Measurements from ENCODE around the gene FAM120AOS. TPM values are rescaled to one million over a fixed set of nuclear protein-coding genes. Genes with fewer than 3 reads are reported as not detected.

FAM120AOS gene
- total RNA-seq, 1 experiment from 2014 or later = 50.5 TPM

GRCh38 chr9:93461821-93462220, 8.4 kb upstream of the FAM120AOS start:
- no peaks in the 10 kb centered on the region for H3K27me3 Mint-ChIP-seq (ENCODE audit: unreplicated experiment)
- no peak overlapping the region for H3K27ac Mint-ChIP-seq (ENCODE audit: unreplicated experiment)
- intact Hi-C loops (cut with micrococcal nuclease; ENCODE audit: unreplicated experiment) = no loop called here
- peaks cover 54% of the 10 kb centered on the region for H3K4me1 Mint-ChIP-seq (ENCODE audit: low read depth, unreplicated experiment)
- DNase-seq = no peak
- CTCF ChIA-PET = no interaction called here
- H3K9me3 Mint-ChIP-seq (ENCODE audit: low read depth, unreplicated experiment) = peaks cover 2% of the 10 kb centered on the region
- H3K4me3 Mint-ChIP-seq (ENCODE audit: low read depth, unreplicated experiment) = no peak overlapping the region
- no TSS peak for BruUV-seq (replicated peaks)
- TF ChIP-seq CTCF (IDR thresholded peaks at IDR 0.05; ENCODE audit: unreplicated experiment) = no peak
- peaks cover 11% of the 10 kb centered on the region for H3K36me3 Mint-ChIP-seq (ENCODE audit: insufficient read depth, unreplicated experiment)

GRCh38 chr9:93461414-93461743, 8.0 kb upstream of the FAM120AOS start:
- intact Hi-C loops (cut with micrococcal nuclease; ENCODE audit: unreplicated experiment) = no loop called here
- Mint-ChIP-seq H3K4me3 (ENCODE audit: low read depth, unreplicated experiment) (no peak overlapping the region), H3K4me1 (ENCODE audit: low read depth, unreplicated experiment) (peaks cover 56% of the 10 kb centered on the region), H3K36me3 (ENCODE audit: insufficient read depth, unreplicated experiment) (peaks cover 11% of the 10 kb centered on the region), H3K27ac (ENCODE audit: unreplicated experiment) (no peak overlapping the region), H3K9me3 (ENCODE audit: low read depth, unreplicated experiment) (peaks cover 2% of the 10 kb centered on the region), H3K27me3 (ENCODE audit: unreplicated experiment) (no peaks in the 10 kb centered on the region)
- BruUV-seq (replicated peaks) = no TSS peak
- TF ChIP-seq CTCF (IDR thresholded peaks at IDR 0.05; ENCODE audit: unreplicated experiment) = no peak
- CTCF ChIA-PET = no interaction called here
- DNase-seq = no peak

- Mint-ChIP-seq H3K36me3 (ENCODE audit: insufficient read depth, unreplicated experiment) (peaks cover 11% of the 10 kb centered on the region), H3K27me3 (ENCODE audit: unreplicated experiment) (no peaks in the 10 kb centered on the region), H3K27ac (ENCODE audit: unreplicated experiment) (no peak overlapping the region), H3K9me3 (ENCODE audit: low read depth, unreplicated experiment) (peaks cover 2% of the 10 kb centered on the region), H3K4me3 (ENCODE audit: low read depth, unreplicated experiment) (no peak overlapping the region), H3K4me1 (ENCODE audit: low read depth, unreplicated experiment) (peaks cover 56% of the 10 kb centered on the region)
- CTCF ChIA-PET = no interaction called here
- no TSS peak for BruUV-seq (replicated peaks)
- intact Hi-C loops (cut with micrococcal nuclease; ENCODE audit: unreplicated experiment) = no loop called here
- DNase-seq = no peak
- no peak for TF ChIP-seq CTCF (IDR thresholded peaks at IDR 0.05; ENCODE audit: unreplicated experiment)
These were observed 7.5 kb upstream of the FAM120AOS start for GRCh38 chr9:93460689-93461413.

- peaks cover 2% of the 10 kb centered on the region for H3K9me3 Mint-ChIP-seq (ENCODE audit: low read depth, unreplicated experiment)
- no peak overlapping the region for H3K4me3 Mint-ChIP-seq (ENCODE audit: low read depth, unreplicated experiment)
- intact Hi-C loops (cut with micrococcal nuclease; ENCODE audit: unreplicated experiment) = no loop called here
- BruUV-seq (replicated peaks) = no TSS peak
- H3K36me3 Mint-ChIP-seq (ENCODE audit: insufficient read depth, unreplicated experiment) = peaks cover 12% of the 10 kb centered on the region
- CTCF ChIA-PET = no interaction called here
- no peak for TF ChIP-seq CTCF (IDR thresholded peaks at IDR 0.05; ENCODE audit: unreplicated experiment)
- DNase-seq = no peak
- H3K4me1 Mint-ChIP-seq (ENCODE audit: low read depth, unreplicated experiment) = peaks cover 44% of the 10 kb centered on the region
- H3K27me3 Mint-ChIP-seq (ENCODE audit: unreplicated experiment) = no peaks in the 10 kb centered on the region
- peak overlapping the region; percentile 39 for H3K27ac Mint-ChIP-seq (ENCODE audit: unreplicated experiment)
These were observed 6.1 kb upstream of the FAM120AOS start for GRCh38 chr9:93459432-93459847.
